Mucosa of stomach (tissue), 1 donor: Measurements from ENCODE around the gene IFI27L1.

Source experiments
- H3K27me3 ChIP-seq: one replicate; pipeline ENCODE4 v1.7.0; 2013; ENCODE audit warnings: mild to moderate bottlenecking, low read length; ENCODE audit not compliant: control insufficient read depth, insufficient read depth
- H3K36me3 ChIP-seq: one replicate; pipeline ENCODE4 v1.7.0; 2013; ENCODE audit warnings: low read length; ENCODE audit not compliant: control insufficient read depth, insufficient read depth
- H3K4me1 ChIP-seq: one replicate; pipeline ENCODE4 v1.7.0; 2013; ENCODE audit warnings: mild to moderate bottlenecking, low read length; ENCODE audit not compliant: control insufficient read depth, insufficient read depth
- H3K4me3 ChIP-seq: one replicate; pipeline ENCODE4 v1.7.0; 2013; ENCODE audit warnings: low read length
- H3K9ac ChIP-seq: one replicate; pipeline ENCODE4 v1.7.0; 2013; ENCODE audit warnings: mild to moderate bottlenecking, low read length, moderate library complexity
- H3K9me3 ChIP-seq: one replicate; pipeline ENCODE4 v1.7.0; 2013; ENCODE audit warnings: mild to moderate bottlenecking, low read length, moderate library complexity; ENCODE audit not compliant: control insufficient read depth
- donor health status: Pancreatic carcinoma.

The IFI27L1 gene

DNA sequence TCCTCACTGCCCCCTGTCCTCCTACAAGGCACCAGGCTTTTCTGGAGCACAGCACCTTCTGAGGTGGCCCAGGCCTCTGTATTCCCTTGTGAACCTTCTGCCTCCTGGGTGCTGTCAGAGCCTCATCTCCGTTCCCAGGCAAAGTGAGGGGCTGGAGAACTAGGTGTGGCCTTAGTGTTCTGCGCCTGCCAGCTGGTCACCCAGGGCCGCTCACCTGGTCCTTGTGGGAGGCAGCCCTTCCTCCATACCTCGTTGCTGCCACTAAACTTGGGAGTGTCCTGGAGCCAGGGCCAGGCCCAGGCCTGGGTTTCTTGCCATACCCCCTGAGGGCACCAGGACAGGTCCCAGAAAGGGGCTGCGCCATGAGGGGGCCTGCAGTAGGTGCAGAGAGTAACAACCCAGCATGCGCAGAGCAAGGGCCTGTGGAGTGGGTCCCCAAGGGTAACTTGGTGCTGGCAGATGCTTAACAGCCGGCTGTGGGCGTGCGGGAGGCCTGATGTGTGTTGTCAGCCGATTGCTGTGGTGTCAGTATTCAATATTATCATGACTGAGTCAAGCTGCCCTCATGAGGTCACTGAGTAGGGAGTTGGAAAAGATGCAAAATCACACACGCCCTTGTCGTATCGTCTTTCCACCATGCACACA is 37.9 kb upstream of the IFI27L1 start:
- Histone ChIP-seq H3K9ac (no peak overlapping the region), H3K36me3 (peaks cover 5% of the 10 kb centered on the region), H3K4me3 (no peak overlapping the region), H3K4me1 (no peaks in the 10 kb centered on the region), H3K9me3 (no peaks in the 10 kb centered on the region), H3K27me3 (no peaks in the 10 kb centered on the region)

DNA sequence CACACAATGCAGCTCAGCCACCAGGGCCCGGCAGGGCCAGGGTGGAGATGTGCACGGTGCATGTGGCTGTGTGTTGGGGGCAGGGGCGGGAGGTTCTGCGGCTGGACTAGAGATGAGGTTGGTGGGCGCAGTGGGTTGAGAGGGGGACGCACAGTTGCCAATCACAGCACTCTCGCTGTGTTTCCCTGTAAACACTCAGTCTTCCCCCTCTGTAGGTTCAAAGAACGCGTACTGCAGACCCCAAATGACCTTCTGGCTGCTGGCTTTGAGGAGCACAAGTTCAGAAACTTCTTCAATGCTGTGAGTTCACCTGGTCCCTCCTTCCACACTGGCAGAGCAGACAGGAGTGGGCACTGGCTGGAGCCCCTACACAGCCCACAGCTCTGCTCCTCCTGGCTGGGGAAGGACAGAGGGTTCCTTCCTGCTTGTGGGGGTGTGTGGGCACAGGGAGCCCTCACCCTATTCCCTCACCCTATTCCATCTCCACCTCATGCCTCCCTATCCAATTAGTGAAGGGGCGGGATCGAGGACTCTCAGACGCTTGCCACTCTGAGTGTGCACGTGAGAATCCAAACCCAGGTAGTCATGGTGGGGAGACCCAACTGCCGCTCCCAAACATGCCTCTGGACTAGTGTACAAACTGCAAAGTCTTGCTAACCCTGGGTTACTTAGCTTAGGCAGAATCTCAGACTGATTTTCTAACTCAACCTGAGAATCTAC is 37.2 kb upstream of the IFI27L1 start:
- no peaks in the 10 kb centered on the region for H3K4me1 ChIP-seq
- no peaks in the 10 kb centered on the region for H3K9me3 ChIP-seq
- H3K9ac ChIP-seq = no peak overlapping the region
- no peaks in the 10 kb centered on the region for H3K27me3 ChIP-seq
- H3K4me3 ChIP-seq = no peak overlapping the region
- H3K36me3 ChIP-seq = peaks cover 5% of the 10 kb centered on the region

DNA sequence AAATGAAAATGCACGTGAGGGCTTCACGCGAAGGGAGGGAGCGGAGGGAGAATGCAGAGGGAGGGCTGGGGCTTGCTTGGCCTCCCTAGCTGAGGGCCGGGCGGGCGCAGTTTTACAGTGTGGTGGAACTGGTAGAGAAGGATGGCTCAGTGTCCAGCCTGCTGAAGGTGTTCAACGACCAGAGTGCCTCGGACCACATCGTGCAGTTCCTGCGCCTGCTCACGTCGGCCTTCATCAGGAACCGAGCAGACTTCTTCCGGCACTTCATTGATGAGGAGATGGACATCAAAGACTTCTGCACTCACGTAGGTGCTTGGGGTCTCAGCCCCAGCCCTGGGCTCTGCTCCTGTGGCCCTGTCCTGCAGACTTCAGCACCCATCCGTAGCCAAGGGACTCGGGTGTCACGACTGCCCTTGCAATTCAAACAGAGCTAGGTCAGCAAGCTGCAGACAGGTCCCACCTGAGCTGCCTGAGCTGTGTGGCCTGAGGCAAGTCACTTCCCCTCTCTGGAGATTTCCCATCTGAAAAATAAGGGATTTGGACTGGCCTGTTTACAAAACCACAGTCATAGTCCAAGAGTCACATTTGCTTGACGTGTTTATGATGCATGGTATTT is 36.5 kb upstream of the IFI27L1 start:
- Histone ChIP-seq H3K9me3 (no peaks in the 10 kb centered on the region), H3K36me3 (peaks cover 12% of the 10 kb centered on the region), H3K4me1 (no peaks in the 10 kb centered on the region), H3K27me3 (no peaks in the 10 kb centered on the region), H3K4me3 (no peak overlapping the region), H3K9ac (no peak overlapping the region)

DNA sequence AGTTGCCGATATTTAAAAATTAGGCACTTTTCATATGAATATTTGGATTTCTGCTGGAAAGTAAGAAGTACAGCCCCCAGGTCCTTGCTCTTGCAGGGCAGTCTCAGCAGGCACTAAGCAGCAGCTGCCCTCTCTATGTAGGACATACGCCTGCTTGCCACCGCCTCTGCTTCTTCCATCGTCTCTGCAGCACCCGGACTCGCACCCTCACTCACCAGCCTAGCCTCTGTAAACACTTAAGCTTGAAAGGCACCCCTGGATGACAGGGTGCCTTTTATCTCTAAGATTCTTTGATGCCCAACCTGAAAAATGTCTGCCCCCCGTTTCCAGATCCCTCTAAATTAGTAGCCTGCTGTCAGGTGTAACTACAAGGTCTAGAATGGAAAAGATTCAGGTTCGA is 36.0 kb upstream of the IFI27L1 start:
- Histone ChIP-seq H3K9me3 (no peaks in the 10 kb centered on the region), H3K4me1 (no peaks in the 10 kb centered on the region), H3K36me3 (peaks cover 17% of the 10 kb centered on the region), H3K9ac (no peak overlapping the region), H3K27me3 (no peaks in the 10 kb centered on the region), H3K4me3 (no peak overlapping the region)

DNA sequence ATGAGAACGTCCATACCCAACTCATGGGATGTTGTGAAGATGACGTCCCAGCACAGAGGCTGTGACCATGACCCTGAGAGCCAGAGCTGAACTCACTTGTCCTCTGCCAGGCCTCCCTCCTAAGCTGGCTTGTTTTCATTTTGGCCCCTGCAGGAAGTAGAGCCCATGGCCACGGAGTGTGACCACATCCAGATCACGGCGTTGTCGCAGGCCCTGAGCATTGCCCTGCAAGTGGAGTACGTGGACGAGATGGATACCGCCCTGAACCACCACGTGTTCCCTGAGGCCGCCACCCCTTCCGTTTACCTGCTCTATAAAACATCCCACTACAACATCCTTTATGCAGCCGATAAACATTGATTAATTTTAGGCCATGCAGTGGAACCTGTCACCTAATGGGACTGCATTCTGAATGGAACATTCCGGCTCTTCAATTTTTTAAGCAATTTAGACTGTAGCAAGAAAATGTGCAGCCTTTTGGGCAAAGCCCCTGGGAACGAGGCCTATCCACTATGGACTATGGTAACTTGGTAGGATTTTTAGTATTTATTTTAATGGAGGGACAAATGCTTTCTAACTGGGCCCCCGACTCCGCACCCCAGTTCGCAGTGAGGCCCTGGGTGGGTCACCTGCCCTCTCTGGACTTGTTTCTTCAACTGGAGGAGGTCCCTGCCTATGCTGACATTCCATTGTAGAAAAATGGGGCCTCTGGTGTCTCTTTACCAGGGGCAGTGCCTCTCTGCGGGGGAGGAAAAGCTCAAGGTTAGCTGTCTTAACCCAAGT is 35.4 kb upstream of the IFI27L1 start:
- no peaks in the 10 kb centered on the region for H3K27me3 ChIP-seq
- no peaks in the 10 kb centered on the region for H3K9me3 ChIP-seq
- H3K36me3 ChIP-seq = peaks cover 21% of the 10 kb centered on the region
- H3K9ac ChIP-seq = no peak overlapping the region
- H3K4me3 ChIP-seq = no peak overlapping the region
- no peaks in the 10 kb centered on the region for H3K4me1 ChIP-seq

DNA sequence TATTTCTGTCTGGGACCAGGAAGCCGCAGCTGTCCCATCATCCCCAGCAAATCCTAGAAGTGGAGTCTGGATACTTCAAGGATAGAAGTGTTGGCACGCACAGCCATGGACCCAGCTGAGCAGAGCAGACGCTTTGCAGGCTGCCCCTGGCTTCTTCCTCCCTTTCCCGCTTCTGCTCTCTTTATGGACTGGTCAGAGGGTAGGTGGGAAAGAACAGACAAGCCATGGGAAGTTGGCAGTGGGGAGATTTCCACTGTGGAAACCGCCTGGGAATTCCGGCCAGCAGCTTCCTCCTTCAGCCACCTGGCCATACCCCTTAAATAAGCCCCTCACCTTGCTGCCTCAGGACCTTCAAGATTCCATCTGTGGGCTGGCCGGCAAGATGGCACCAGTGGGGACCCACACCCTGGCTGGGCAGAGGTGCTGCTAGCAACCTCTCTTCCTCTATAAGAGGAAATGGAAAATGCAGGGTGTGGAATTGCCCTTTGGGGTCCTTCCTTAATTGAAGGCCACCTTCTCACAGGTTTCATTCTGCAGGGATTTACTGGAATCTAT is 34.3 kb upstream of the IFI27L1 start:
- H3K4me1 ChIP-seq = no peaks in the 10 kb centered on the region
- peaks cover 21% of the 10 kb centered on the region for H3K36me3 ChIP-seq
- H3K4me3 ChIP-seq = no peak overlapping the region
- H3K9me3 ChIP-seq = no peaks in the 10 kb centered on the region
- H3K9ac ChIP-seq = no peak overlapping the region
- H3K27me3 ChIP-seq = no peaks in the 10 kb centered on the region

DNA sequence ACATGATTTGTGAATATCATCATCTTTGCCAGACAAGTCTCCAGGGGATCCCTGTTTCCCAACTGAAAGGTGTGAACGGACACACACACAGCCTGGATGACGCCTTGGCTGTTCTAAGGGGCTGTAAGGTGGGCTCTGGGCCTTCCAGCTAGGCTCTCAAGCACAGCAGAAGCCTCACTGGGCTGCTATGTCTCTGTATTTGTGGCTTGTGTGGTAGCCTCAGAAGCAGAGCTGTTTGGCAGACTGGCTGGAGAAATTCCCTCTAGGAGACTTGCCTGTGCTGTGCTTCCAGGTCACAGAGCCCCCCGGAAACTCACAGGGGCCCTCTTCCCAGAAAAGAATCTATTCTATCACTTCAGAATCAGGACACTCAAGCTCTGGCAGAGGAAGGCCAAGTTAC is 33.5 kb upstream of the IFI27L1 start:
- H3K36me3 ChIP-seq = peaks cover 21% of the 10 kb centered on the region
- H3K4me3 ChIP-seq = no peak overlapping the region

DNA sequence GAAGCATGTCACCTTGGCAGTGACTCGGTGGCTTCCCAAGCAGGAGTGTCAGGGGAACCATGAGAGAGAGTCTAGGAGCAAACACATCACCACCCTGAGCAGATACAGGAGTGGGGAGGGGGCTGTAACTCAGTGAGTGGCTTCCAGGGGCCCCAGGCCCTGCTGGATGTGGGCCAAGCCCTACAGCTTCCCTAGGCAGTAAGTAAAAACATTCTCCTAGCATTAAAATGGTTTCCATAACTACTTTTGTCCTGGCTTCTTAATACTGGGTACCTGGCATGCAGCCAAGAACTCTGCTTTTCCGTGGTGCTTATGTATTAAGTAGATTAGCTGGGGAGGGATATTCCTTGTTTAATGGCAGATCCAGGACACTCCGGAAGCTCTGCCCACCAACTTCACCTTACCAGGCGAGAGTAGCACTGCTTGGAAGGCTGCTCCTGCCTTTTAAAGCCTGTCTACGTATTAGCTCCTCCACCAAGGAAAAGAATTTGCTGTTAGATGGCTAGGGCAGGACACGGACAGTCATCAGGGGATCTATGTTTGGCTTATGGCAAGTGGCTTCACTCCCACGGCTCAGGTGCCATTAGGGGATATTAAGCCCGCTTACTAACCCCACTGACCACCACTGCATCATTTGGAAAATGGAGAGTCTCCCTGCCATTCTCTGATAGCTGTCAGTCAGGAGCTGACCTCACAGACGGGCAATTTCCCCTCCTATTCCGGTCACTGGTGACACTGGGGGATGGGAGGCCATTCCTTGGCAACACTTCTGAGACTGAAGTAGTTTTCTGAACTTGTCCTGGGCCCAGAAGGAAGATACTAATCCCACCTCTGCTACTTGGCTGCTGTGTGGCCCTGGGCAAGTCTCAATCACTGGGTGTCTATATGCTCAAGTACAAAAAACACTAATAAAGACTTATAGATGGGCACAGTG is 32.2 kb upstream of the IFI27L1 start:
- no peaks in the 10 kb centered on the region for H3K27me3 ChIP-seq
- no peak overlapping the region for H3K9ac ChIP-seq
- no peaks in the 10 kb centered on the region for H3K4me1 ChIP-seq
- no peaks in the 10 kb centered on the region for H3K9me3 ChIP-seq
- H3K36me3 ChIP-seq = peaks cover 21% of the 10 kb centered on the region
- no peak overlapping the region for H3K4me3 ChIP-seq

More for the DNA sequence above, 33.5 kb upstream of the IFI27L1 start:
- H3K9ac ChIP-seq = no peak overlapping the region
- no peaks in the 10 kb centered on the region for H3K9me3 ChIP-seq
- no peaks in the 10 kb centered on the region for H3K4me1 ChIP-seq
- H3K27me3 ChIP-seq = no peaks in the 10 kb centered on the region

DNA sequence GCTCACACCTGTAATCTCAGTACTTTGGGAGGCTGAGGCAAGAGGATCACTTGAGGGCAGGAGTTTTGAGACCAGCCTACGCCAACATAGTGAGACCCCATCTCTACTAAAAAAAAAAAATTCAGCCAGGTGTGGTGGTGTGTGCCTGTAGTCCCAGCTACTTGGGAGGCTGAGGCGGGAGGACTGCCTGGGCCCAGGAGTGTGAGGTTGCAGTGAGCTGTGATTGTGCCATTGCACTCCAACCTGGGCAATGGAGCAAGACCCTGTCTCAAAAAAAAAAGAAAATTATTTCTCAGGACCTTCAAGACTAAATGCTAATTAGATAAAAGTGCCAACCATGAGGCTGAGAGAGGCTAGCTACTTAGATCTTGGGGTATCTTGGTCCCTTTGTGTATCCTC is 31.5 kb upstream of the IFI27L1 start:
- Histone ChIP-seq H3K9me3 (no peaks in the 10 kb centered on the region), H3K27me3 (no peaks in the 10 kb centered on the region), H3K9ac (no peak overlapping the region), H3K4me3 (no peak overlapping the region), H3K4me1 (no peaks in the 10 kb centered on the region), H3K36me3 (peaks cover 21% of the 10 kb centered on the region)

DNA sequence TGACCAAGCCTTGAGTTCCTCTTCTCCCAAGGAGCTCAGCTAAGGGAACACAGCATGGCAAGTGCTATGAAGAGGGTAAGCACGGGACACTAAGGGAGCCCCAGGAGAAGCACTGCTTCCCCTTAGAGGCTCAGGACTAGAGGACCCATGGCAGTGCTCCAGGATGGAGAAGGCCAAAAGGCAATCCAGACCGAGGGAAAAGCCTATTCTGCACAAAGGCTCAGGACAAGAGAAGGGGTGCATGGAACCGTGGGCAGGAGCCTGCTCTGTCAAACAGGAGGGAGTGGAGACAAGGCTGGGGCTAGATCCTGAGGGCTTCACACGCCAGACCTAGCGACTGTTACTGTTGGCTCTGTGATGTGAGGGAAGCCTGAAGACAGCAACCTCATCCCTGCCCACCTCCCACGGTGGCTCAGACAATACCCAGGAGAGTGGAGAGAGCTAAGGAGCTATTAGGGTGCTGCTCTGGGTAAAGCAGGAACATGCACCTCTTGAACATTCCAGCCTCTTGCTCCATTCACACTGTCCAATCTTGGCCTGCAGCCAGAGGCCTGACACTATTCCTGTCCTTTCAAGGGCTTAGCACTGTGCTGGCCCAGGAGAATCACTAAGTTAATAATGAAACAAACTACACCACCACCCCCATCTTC is 30.8 kb upstream of the IFI27L1 start:
- no peaks in the 10 kb centered on the region for H3K27me3 ChIP-seq
- H3K9ac ChIP-seq = no peak overlapping the region
- H3K36me3 ChIP-seq = peaks cover 19% of the 10 kb centered on the region
- no peaks in the 10 kb centered on the region for H3K9me3 ChIP-seq
- no peaks in the 10 kb centered on the region for H3K4me1 ChIP-seq
- H3K4me3 ChIP-seq = no peak overlapping the region

DNA sequence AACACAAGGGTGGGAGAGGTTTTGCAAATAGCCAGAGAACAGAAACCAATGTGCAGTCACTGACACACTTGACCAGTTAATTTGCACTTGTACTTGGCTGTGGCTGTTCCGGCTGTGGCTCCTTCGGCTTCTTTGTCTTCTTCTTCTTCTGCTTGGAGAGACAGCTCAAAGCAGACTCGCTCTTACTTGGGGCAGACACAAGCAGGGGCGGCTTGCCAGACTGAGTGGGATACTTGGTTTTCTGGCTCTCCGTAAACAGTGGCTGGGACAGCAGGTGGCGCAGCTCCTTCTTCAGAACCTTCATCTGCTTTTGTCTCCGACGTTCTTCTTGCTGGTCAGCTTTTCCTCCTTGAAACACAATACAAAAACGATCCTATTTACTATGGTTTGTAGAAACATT is 30.0 kb upstream of the IFI27L1 start:
- H3K9ac ChIP-seq = no peak overlapping the region
- peaks cover 16% of the 10 kb centered on the region for H3K36me3 ChIP-seq

More for the DNA sequence above, 30.0 kb upstream of the IFI27L1 start:
- no peak overlapping the region for H3K4me3 ChIP-seq
- H3K9me3 ChIP-seq = no peaks in the 10 kb centered on the region
- H3K4me1 ChIP-seq = no peaks in the 10 kb centered on the region
- H3K27me3 ChIP-seq = no peaks in the 10 kb centered on the region
